GM12892 (cell line): ENCODE results near the gene FAM50B.

ENCODE experiments used
- POLR2A ChIP-seq: IDR thresholded peaks from 2 replicates; pipeline ENCODE4 v1.6.1; 2011; ENCODE audit warnings: low read depth, low read length, control low read depth
- POLR2AphosphoS5 ChIP-seq: IDR thresholded peaks from 2 replicates; pipeline ENCODE4 v1.6.1; 2011; ENCODE audit warnings: low read depth, low read length, control low read depth
- TAF1 ChIP-seq: IDR thresholded peaks from 2 replicates; pipeline ENCODE4 v1.6.1; 2011; ENCODE audit warnings: low read depth, mild to moderate bottlenecking, control low read depth, low read length, borderline replicate concordance

- TF ChIP-seq POLR2A (no peak), TAF1 (no peak), POLR2AphosphoS5 (no peak)
Measured at GRCh38 chr6:3838992-3839867, 9.9 kb upstream of the FAM50B start.
